Keratinocyte (primary cell): ENCODE results near the gene MTHFR. TPM values are rescaled to one million over a fixed set of nuclear protein-coding genes. Genes with fewer than 3 reads are reported as not detected.

Experiments used
- DNase-seq: peaks from one replicate; pipeline ENCODE4 v3.0.0-alpha.2; 2011; ENCODE audit warnings: low read depth, missing footprints, low spot score
- FAIRE-seq: peaks from 2 replicates; lab custom pipeline; 2011; peaks lifted over from hg19 to GRCh38; lab: Jason Lieb, UNC
- H2AFZ ChIP-seq: 2 replicates; pipeline ENCODE4 v1.6.0; 2012; ENCODE audit warnings: low read length, control low read depth, inconsistent platforms; ENCODE audit not compliant: control insufficient read depth
- H3K27ac ChIP-seq: 2 replicates; pipeline ENCODE4 v1.5.1; 2011; ENCODE audit warnings: low read length; ENCODE audit not compliant: control insufficient read depth, insufficient read depth
- H3K27me3 ChIP-seq: 3 replicates; pipeline ENCODE4 v1.6.0; 2011; ENCODE audit warnings: low read length; ENCODE audit not compliant: control insufficient read depth, insufficient read depth; ENCODE audit errors: extremely low read depth
- H3K36me3 ChIP-seq, 2 experiments: 2 replicates in 1 of 2; 3 replicates in 1 of 2; pipeline ENCODE4 v1.5.1; 2011; ENCODE audit warnings: low read length in 2 of 2, mild to moderate bottlenecking in 1 of 2; ENCODE audit not compliant: control insufficient read depth in 2 of 2, insufficient read depth in 2 of 2; ENCODE audit errors: extremely low read depth in 1 of 2
- H3K4me1 ChIP-seq: 3 replicates; pipeline ENCODE4 v1.5.1; 2011; ENCODE audit warnings: low read length; ENCODE audit not compliant: control insufficient read depth, insufficient read depth; ENCODE audit errors: extremely low read depth
- H3K4me2 ChIP-seq: 3 replicates; pipeline ENCODE4 v1.6.0; 2011; ENCODE audit warnings: low read depth, low read length; ENCODE audit not compliant: control insufficient read depth, insufficient read depth; ENCODE audit errors: extremely low read depth
- H3K4me3 ChIP-seq, 3 experiments: fragments of 200-600 bp in 1 of 3; sonication (generic) in 1 of 3; 2 replicates in 2 of 3; 3 replicates in 1 of 3; pipeline ENCODE4 v1.5.1; 2011 to 2016; ENCODE audit warnings: low read length in 3 of 3, mild to moderate bottlenecking in 3 of 3, control low read depth in 2 of 3, inconsistent platforms in 1 of 3, low read depth in 1 of 3, mixed read lengths in 1 of 3, mixed run types in 1 of 3, moderate library complexity in 1 of 3; ENCODE audit not compliant: control insufficient read depth in 2 of 3, insufficient read depth in 2 of 3; ENCODE audit errors: extremely low read depth in 1 of 3
- H3K79me2 ChIP-seq: 2 replicates; pipeline ENCODE4 v1.6.0; 2012; ENCODE audit warnings: low read length; ENCODE audit not compliant: control insufficient read depth, insufficient read depth
- H3K9ac ChIP-seq: 3 replicates; pipeline ENCODE4 v1.6.0; 2011; ENCODE audit warnings: low read length; ENCODE audit not compliant: control insufficient read depth, insufficient read depth; ENCODE audit errors: extremely low read depth
- H3K9me1 ChIP-seq: 3 replicates; pipeline ENCODE4 v1.6.0; 2011; ENCODE audit warnings: low read length; ENCODE audit not compliant: control insufficient read depth, insufficient read depth; ENCODE audit errors: extremely low read depth
- H3K9me3 ChIP-seq: 2 replicates; pipeline ENCODE4 v1.5.1; 2012; ENCODE audit warnings: low read depth, low read length; ENCODE audit not compliant: control insufficient read depth
- H4K20me1 ChIP-seq: 3 replicates; pipeline ENCODE4 v1.6.0; 2011; ENCODE audit warnings: low read length; ENCODE audit not compliant: control insufficient read depth, insufficient read depth; ENCODE audit errors: extremely low read depth
- EZH2 ChIP-seq: IDR thresholded peaks from one replicate; pipeline ENCODE4 v1.6.1; 2012; ENCODE audit warnings: inconsistent platforms, mild to moderate bottlenecking, low read length, moderate library complexity
- dilution Hi-C: fragments of 300-500 bp; cut with MboI; formaldehyde crosslinking; loops from one replicate; pipeline ENCODE4 v1.7.0; 2020; ENCODE audit warnings: low sequenced_read_pairs; ENCODE audit not compliant: extremely low pct_ligation_motif_present
- polyA plus RNA-seq, 5 experiments: library from polyadenylated mRNA; depleted of rRNA in 3 of 5; stranded (reverse) in 3 of 5; stranded (forward) in 1 of 5; unstranded in 1 of 5; fragments of >200 nt; gene quantifications; 1 replicate in 1 of 5; 2 replicates in 3 of 5; 3 replicates in 1 of 5; pipeline versions ENCODE4 v1.2.1 to v1.2.3, GENCODE V29; 2011 to 2012; ENCODE audit warnings: missing spikeins in 2 of 5, low read depth in 1 of 5, low replicate concordance in 1 of 5
- TF ChIP-seq, protein P1 (sequence below), 3 experiments: IDR thresholded peaks in 1 of 3; conservative IDR thresholded peaks in 1 of 3; optimal IDR thresholded peaks in 1 of 3; 2 replicates in 2 of 3; 3 replicates in 1 of 3; pipeline versions ENCODE3 to v1.5.1; 2011; ENCODE audit warnings: low read length in 3 of 3, mild to moderate bottlenecking in 3 of 3, moderate library complexity in 2 of 3, control low read depth in 1 of 3, inconsistent platforms in 1 of 3; ENCODE audit not compliant: insufficient read depth in 2 of 3; ENCODE audit errors: extremely low read depth in 1 of 3

The MTHFR gene
- polyA plus RNA-seq, 1 donor (not counting 4 experiments of a cell fraction or from before 2014, with no cell fraction given) = 5.2 TPM

DNA sequence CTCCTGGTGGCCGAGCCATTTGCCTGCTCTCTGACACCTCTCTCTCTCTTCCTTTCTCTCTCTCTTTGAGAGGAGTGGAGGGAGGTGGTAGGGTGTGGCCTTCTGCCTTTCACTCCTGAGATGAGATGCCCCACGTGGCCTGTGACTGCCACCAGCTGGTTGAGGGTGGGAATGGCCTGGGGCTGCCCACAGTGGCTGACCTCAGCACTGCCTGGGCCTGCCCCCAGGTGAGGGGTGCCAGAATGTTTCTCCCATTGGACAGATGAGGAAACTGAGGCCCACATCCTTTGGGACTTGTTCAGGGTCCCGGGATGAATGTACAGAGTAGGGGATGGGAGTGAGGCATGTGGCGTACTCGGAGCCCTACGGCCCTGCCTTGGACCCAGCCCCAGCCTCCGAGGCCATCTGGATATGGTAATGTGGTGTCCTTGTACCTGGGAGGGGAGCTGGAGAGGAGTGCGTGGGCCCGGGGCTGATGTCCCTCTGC lies 56.5 kb downstream of the MTHFR start:
- TF ChIP-seq, protein P1, sequence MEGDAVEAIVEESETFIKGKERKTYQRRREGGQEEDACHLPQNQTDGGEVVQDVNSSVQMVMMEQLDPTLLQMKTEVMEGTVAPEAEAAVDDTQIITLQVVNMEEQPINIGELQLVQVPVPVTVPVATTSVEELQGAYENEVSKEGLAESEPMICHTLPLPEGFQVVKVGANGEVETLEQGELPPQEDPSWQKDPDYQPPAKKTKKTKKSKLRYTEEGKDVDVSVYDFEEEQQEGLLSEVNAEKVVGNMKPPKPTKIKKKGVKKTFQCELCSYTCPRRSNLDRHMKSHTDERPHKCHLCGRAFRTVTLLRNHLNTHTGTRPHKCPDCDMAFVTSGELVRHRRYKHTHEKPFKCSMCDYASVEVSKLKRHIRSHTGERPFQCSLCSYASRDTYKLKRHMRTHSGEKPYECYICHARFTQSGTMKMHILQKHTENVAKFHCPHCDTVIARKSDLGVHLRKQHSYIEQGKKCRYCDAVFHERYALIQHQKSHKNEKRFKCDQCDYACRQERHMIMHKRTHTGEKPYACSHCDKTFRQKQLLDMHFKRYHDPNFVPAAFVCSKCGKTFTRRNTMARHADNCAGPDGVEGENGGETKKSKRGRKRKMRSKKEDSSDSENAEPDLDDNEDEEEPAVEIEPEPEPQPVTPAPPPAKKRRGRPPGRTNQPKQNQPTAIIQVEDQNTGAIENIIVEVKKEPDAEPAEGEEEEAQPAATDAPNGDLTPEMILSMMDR (optimal IDR thresholded peaks at IDR 0.05 in 1 of 3, IDR thresholded peaks at IDR 0.05 in 1 of 3, conservative IDR thresholded peaks at IDR 0.05 in 1 of 3; ENCODE audit: extremely low read depth in 1 of 3, insufficient read depth in 2 of 3, low read length in 3 of 3) = peak; percentile 51 to 85 (median 60)
- no peak for TF ChIP-seq EZH2
- H3K9ac ChIP-seq = no peak overlapping the region
- no peak overlapping the region for H3K4me2 ChIP-seq
- H3K4me3 ChIP-seq = no peak overlapping the region
- H3K27me3 ChIP-seq = no peaks in the 10 kb centered on the region
- peaks cover 6% of the 10 kb centered on the region for H3K4me1 ChIP-seq
- H2AFZ ChIP-seq = no peak overlapping the region
- no peaks in the 10 kb centered on the region for H4K20me1 ChIP-seq
- H3K9me1 ChIP-seq = no peaks in the 10 kb centered on the region
- H3K9me3 ChIP-seq = no peaks in the 10 kb centered on the region
- no peaks in the 10 kb centered on the region for H3K79me2 ChIP-seq
- dilution Hi-C loops = no loop called here
- peaks cover 13 to 47% of the 10 kb centered on the region in 2 experiments for H3K36me3 ChIP-seq
- peak; percentile 32 for DNase-seq
- no peak overlapping the region for H3K27ac ChIP-seq
- no peak for FAIRE-seq

DNA sequence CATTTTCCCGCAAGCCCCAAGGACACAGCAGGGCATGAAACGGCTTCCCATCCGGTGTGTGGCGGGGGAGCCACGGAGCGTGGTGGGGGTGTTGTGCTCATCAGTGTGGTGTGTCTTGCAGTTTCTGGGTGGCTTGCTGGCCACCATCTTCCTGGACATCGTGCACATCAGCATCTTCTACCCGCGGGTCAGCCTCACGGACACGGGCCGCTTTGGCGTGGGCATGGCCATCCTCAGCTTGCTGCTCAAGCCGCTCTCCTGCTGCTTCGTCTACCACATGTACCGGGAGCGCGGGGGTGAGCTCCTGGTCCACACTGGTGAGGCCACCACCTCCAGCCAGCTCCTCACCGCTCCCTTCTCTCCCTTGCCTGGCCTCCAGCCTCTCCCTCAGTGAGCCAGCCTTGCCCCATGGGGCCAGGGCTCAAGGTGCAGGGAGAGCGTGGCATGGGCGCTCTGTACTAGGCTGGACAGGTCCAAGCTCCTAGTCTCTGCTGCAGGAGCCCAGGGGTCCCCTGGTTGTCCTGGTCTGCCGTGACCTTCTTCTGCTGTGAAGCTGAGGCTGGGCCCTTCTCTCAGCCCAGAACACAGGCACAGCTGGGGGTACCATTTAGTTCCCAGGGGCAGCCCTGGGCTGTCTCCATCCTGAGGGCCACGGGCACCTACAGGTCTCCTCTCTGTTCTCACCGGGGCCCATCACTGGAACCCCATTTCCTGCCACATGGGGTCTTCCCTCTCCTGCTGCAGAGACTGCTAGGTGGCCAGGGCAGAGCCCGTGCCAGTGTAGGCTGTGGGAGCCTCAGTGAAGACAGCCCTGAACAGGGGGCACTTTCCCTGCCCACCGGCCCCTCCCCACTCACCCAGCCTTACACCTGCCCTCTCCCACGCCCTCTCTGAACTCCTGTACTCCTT lies 57.2 kb downstream of the MTHFR start:
- FAIRE-seq = no peak
- dilution Hi-C loops = no loop called here
- H3K36me3 ChIP-seq = peaks cover 13 to 49% of the 10 kb centered on the region in 2 experiments

More for the DNA sequence above, 57.2 kb downstream of the MTHFR start:
- Histone ChIP-seq H2AFZ (no peak overlapping the region), H4K20me1 (no peaks in the 10 kb centered on the region), H3K27ac (no peak overlapping the region), H3K4me2 (no peak overlapping the region), H3K27me3 (no peaks in the 10 kb centered on the region), H3K9me1 (no peaks in the 10 kb centered on the region), H3K9me3 (no peaks in the 10 kb centered on the region), H3K79me2 (no peaks in the 10 kb centered on the region), H3K9ac (no peak overlapping the region), H3K4me3 (no peak overlapping the region), H3K4me1 (peaks cover 6% of the 10 kb centered on the region)
- TF ChIP-seq EZH2 = no peak
- TF ChIP-seq, protein P1 (optimal IDR thresholded peaks at IDR 0.05 in 1 of 3, IDR thresholded peaks at IDR 0.05 in 1 of 3, conservative IDR thresholded peaks at IDR 0.05 in 1 of 3; ENCODE audit: extremely low read depth in 1 of 3, insufficient read depth in 2 of 3, low read length in 3 of 3) = no peak
- no peak for DNase-seq
